H9 (cell line): Measurements from ENCODE around the gene TNIP2. TPM values are rescaled to one million over a fixed set of nuclear protein-coding genes. Genes with fewer than 3 reads are reported as not detected.

Source experiments
- DNase-seq: peaks from one replicate; pipeline ENCODE4 v3.0.0-alpha.2; 2017
- H2AFZ ChIP-seq: one replicate; pipeline ENCODE4 v1.6.1; 2013; ENCODE audit warnings: mild to moderate bottlenecking, low read length, control low read depth, moderate library complexity
- H2AK5ac ChIP-seq: 2 replicates; pipeline ENCODE4 v1.6.1; 2013; ENCODE audit warnings: low read length, control low read depth, mixed read lengths; ENCODE audit not compliant: insufficient read length
- H2BK120ac ChIP-seq: one replicate; pipeline ENCODE4 v1.6.1; 2013; ENCODE audit warnings: low read depth, mild to moderate bottlenecking, low read length, control low read depth, inconsistent platforms; ENCODE audit not compliant: poor library complexity, severe bottlenecking
- H2BK12ac ChIP-seq: 2 replicates; pipeline ENCODE4 v1.6.1; 2013; ENCODE audit warnings: low read length, control low read depth, mixed read lengths, low read depth; ENCODE audit not compliant: insufficient read length
- H2BK15ac ChIP-seq: 2 replicates; pipeline ENCODE4 v1.6.1; 2013; ENCODE audit warnings: low read depth, low read length, control low read depth
- H2BK20ac ChIP-seq: one replicate; pipeline ENCODE4 v1.6.1; 2013; ENCODE audit warnings: low read depth, mild to moderate bottlenecking, low read length, control low read depth, inconsistent platforms; ENCODE audit not compliant: poor library complexity, severe bottlenecking
- H2BK5ac ChIP-seq: 2 replicates; pipeline ENCODE4 v1.6.1; 2013; ENCODE audit warnings: low read length, control low read depth, mixed read lengths; ENCODE audit not compliant: insufficient read length
- H3K14ac ChIP-seq: 2 replicates; pipeline ENCODE4 v1.6.1; 2013; ENCODE audit warnings: low read length, control low read depth; ENCODE audit not compliant: insufficient read depth
- H3K18ac ChIP-seq: 2 replicates; pipeline ENCODE4 v1.6.1; 2013; ENCODE audit warnings: low read depth, mild to moderate bottlenecking, mixed read lengths, low read length, control low read depth; ENCODE audit not compliant: insufficient read length
- H3K23ac ChIP-seq: 2 replicates; pipeline ENCODE4 v1.6.1; 2013; ENCODE audit warnings: low read length, control low read depth, mixed read lengths, low read depth; ENCODE audit not compliant: insufficient read length
- H3K23me2 ChIP-seq: 2 replicates; pipeline ENCODE4 v1.6.1; 2013; ENCODE audit warnings: low read depth, mild to moderate bottlenecking, mixed read lengths, low read length, control low read depth; ENCODE audit not compliant: insufficient read length, poor library complexity, severe bottlenecking
- H3K27ac ChIP-seq: 2 replicates; pipeline ENCODE4 v1.5.1; 2013; ENCODE audit warnings: low read length, control low read depth, mixed read lengths, low read depth; ENCODE audit not compliant: insufficient read length
- H3K27me3 ChIP-seq: 2 replicates; pipeline ENCODE4 v1.6.1; 2013; ENCODE audit warnings: low read length, control low read depth, inconsistent platforms; ENCODE audit not compliant: insufficient read depth
- H3K4ac ChIP-seq: 2 replicates; pipeline ENCODE4 v1.6.1; 2013; ENCODE audit warnings: low read depth, mild to moderate bottlenecking, control low read depth, inconsistent platforms, low read length, moderate library complexity
- H3K4me1 ChIP-seq: 2 replicates; pipeline ENCODE4 v1.6.1; 2013; ENCODE audit warnings: low read length, control low read depth, inconsistent platforms; ENCODE audit not compliant: insufficient read depth
- H3K4me2 ChIP-seq: 2 replicates; pipeline ENCODE4 v1.6.1; 2013; ENCODE audit warnings: low read length, control low read depth, mixed read lengths; ENCODE audit not compliant: insufficient read length, insufficient read depth
- H3K56ac ChIP-seq: 2 replicates; pipeline ENCODE4 v1.6.1; 2013; ENCODE audit warnings: low read depth, mild to moderate bottlenecking, mixed read lengths, low read length, control low read depth; ENCODE audit not compliant: insufficient read length
- H3K79me1 ChIP-seq: 2 replicates; pipeline ENCODE4 v1.6.1; 2013; ENCODE audit warnings: low read depth, mild to moderate bottlenecking, moderate library complexity, low read length, control low read depth, inconsistent platforms; ENCODE audit not compliant: insufficient read depth, poor library complexity, severe bottlenecking
- H3K79me2 ChIP-seq: 2 replicates; pipeline ENCODE4 v1.6.1; 2013; ENCODE audit warnings: low read length, control low read depth, inconsistent platforms; ENCODE audit not compliant: insufficient read depth
- H3K9ac ChIP-seq: 2 replicates; pipeline ENCODE4 v1.6.1; 2013; ENCODE audit warnings: low read length, control low read depth, mixed read lengths; ENCODE audit not compliant: insufficient read length; ENCODE audit errors: extremely low read depth
- H3K9me3 ChIP-seq: one replicate; pipeline ENCODE4 v1.6.1; 2013; ENCODE audit warnings: low read depth, low read length, inconsistent platforms; ENCODE audit not compliant: control insufficient read depth
- H3T11ph ChIP-seq: one replicate; pipeline ENCODE4 v1.6.1; 2013; ENCODE audit warnings: mild to moderate bottlenecking, low read length, control low read depth, inconsistent platforms
- H4K20me1 ChIP-seq: one replicate; pipeline ENCODE4 v1.6.1; 2013; ENCODE audit not compliant: control insufficient read depth, insufficient read length, insufficient read depth
- H4K5ac ChIP-seq: 2 replicates; pipeline ENCODE4 v1.6.1; 2013; ENCODE audit warnings: low read depth, mild to moderate bottlenecking, mixed read lengths, low read length, control low read depth; ENCODE audit not compliant: insufficient read length
- H4K8ac ChIP-seq: replicated peaks from 2 replicates; pipeline ENCODE4 v1.6.1; 2013; ENCODE audit warnings: low read length, control low read depth, mixed read lengths, low read depth; ENCODE audit not compliant: insufficient read length
- H4K91ac ChIP-seq: 2 replicates; pipeline ENCODE4 v1.6.1; 2013; ENCODE audit warnings: low read depth, mild to moderate bottlenecking, moderate library complexity, mixed read lengths, low read length, control low read depth; ENCODE audit not compliant: insufficient read length
- H3K27ac Mint-ChIP-seq, 3 experiments: 2 replicates in 2 of 3; 3 replicates in 1 of 3; pipeline ENCODE4 v1.8.0; 2020 to 2021; ENCODE audit warnings: mixed read lengths in 3 of 3, mild to moderate bottlenecking in 1 of 3, moderate library complexity in 1 of 3
- H3K27me3 Mint-ChIP-seq: 2 replicates; pipeline ENCODE4 v1.8.0; 2021; ENCODE audit warnings: low read depth, mild to moderate bottlenecking, moderate library complexity, mixed read lengths
- H3K36me3 Mint-ChIP-seq, 3 experiments: 2 replicates in 2 of 3; 3 replicates in 1 of 3; pipeline ENCODE4 v1.8.0; 2020 to 2021; ENCODE audit warnings: low read depth in 3 of 3, mixed read lengths in 3 of 3; ENCODE audit not compliant: insufficient read depth in 1 of 3
- H3K4me1 Mint-ChIP-seq, 2 experiments: 2 replicates each; pipeline ENCODE4 v1.8.0; 2020; ENCODE audit warnings: mixed read lengths in 2 of 2
- H3K4me3 Mint-ChIP-seq, 2 experiments: 2 replicates in 1 of 2; 3 replicates in 1 of 2; pipeline ENCODE4 v1.8.0; 2020 to 2021; ENCODE audit warnings: mild to moderate bottlenecking in 2 of 2, mixed read lengths in 2 of 2, moderate library complexity in 1 of 2
- H3K9me3 Mint-ChIP-seq, 2 experiments: 2 replicates in 1 of 2; 3 replicates in 1 of 2; pipeline ENCODE4 v1.8.0; 2020; ENCODE audit warnings: mild to moderate bottlenecking in 2 of 2, mixed read lengths in 2 of 2, moderate library complexity in 1 of 2
- WGBS: extraction: QIAGEN DNeasy Blood & Tissue Kit; methylation state at CpG from one replicate; pipeline ENCODE4 v1.1.7; 2013; ENCODE audit warnings: missing lambda C conversion rate, low lambda C conversion rate, mixed read lengths; ENCODE audit not compliant: insufficient read length; ENCODE audit errors: extremely low coverage; 5-methylcytosine and 5-hydroxymethylcytosine counted together
- total RNA-seq: library from RNA; stranded (reverse); gene quantifications from 2 replicates; pipeline ENCODE4 v1.2.1, GENCODE V29; 2021
- TF ChIP-seq, protein P1 (sequence below): fragments of 200-600 bp; sonication (generic); conservative IDR thresholded peaks from 3 replicates; pipeline ENCODE4 v1.8.0; 2021; ENCODE audit warnings: antibody characterized with exemption, mild to moderate bottlenecking

The TNIP2 gene
- total RNA-seq, 1 experiment from 2014 or later = 44.7 TPM

DNA sequence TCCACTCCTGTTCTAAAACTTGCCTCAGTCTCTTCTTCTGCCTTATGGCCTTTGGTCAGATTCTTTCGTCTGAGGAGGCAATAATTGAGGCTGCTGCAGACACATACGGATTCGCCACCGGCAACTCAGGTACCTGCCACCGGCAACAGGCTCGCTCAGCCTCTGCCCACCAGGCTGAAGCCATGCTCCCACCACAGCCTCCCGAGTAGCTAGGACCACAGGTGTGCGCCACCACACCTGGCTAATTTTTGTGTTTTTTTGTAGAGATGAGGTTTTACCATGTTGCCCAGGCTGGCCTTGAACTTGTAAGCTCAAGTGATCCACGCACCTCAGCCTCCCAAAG is 26.6 kb downstream of the TNIP2 start:
- H3K79me1 ChIP-seq = no peaks in the 10 kb centered on the region
- Mint-ChIP-seq H3K4me1 (no peaks in the 10 kb centered on the region), H3K27ac (peak overlapping the region in 1 of 3 experiments; percentile 67; a peak in 2 of 7 replicates), H3K27me3 (peaks cover 3% of the 10 kb centered on the region; the same call in 1 of the 2 replicates), H3K4me3 (no peak overlapping the region), H3K36me3 (peaks cover 14 to 42% (median 26%) of the 10 kb centered on the region in 3 experiments; a peak in 6 of 7 replicates), H3K9me3 (no peaks in the 10 kb centered on the region)
- no peak overlapping the region for H3K4me2 ChIP-seq
- no peak overlapping the region for H3K9ac ChIP-seq
- no peak overlapping the region for H2BK120ac ChIP-seq
- H2AK5ac ChIP-seq = no peak overlapping the region
- H3T11ph ChIP-seq = no peak overlapping the region
- H3K4ac ChIP-seq = no peak overlapping the region
- no peak overlapping the region for H3K56ac ChIP-seq
- no peaks in the 10 kb centered on the region for H3K27me3 ChIP-seq
- no peak overlapping the region for H3K14ac ChIP-seq
- no peak overlapping the region for H4K5ac ChIP-seq
- WGBS = no CpG with 5 or more reads among the region's 9 CpGs
- no peaks in the 10 kb centered on the region for H3K79me2 ChIP-seq
- TF ChIP-seq, protein P1, sequence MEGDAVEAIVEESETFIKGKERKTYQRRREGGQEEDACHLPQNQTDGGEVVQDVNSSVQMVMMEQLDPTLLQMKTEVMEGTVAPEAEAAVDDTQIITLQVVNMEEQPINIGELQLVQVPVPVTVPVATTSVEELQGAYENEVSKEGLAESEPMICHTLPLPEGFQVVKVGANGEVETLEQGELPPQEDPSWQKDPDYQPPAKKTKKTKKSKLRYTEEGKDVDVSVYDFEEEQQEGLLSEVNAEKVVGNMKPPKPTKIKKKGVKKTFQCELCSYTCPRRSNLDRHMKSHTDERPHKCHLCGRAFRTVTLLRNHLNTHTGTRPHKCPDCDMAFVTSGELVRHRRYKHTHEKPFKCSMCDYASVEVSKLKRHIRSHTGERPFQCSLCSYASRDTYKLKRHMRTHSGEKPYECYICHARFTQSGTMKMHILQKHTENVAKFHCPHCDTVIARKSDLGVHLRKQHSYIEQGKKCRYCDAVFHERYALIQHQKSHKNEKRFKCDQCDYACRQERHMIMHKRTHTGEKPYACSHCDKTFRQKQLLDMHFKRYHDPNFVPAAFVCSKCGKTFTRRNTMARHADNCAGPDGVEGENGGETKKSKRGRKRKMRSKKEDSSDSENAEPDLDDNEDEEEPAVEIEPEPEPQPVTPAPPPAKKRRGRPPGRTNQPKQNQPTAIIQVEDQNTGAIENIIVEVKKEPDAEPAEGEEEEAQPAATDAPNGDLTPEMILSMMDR = no peak
- no peak overlapping the region for H3K23ac ChIP-seq
- no peak overlapping the region for H4K91ac ChIP-seq
- no peaks in the 10 kb centered on the region for H3K9me3 ChIP-seq
- H3K18ac ChIP-seq = no peak overlapping the region
- H3K23me2 ChIP-seq = no peaks in the 10 kb centered on the region
- H2AFZ ChIP-seq = no peak overlapping the region
- no peak overlapping the region for H3K27ac ChIP-seq
- H2BK20ac ChIP-seq = no peak overlapping the region
- no peak overlapping the region for H2BK12ac ChIP-seq
- no peak overlapping the region for H2BK15ac ChIP-seq
- DNase-seq = no peak
- no peak overlapping the region for H4K8ac ChIP-seq
- no peaks in the 10 kb centered on the region for H3K4me1 ChIP-seq
- no peaks in the 10 kb centered on the region for H4K20me1 ChIP-seq
- no peak overlapping the region for H2BK5ac ChIP-seq
